Thoracic aorta (tissue), 2 donors: ENCODE results near the gene SIL1. TPM values are rescaled to one million over a fixed set of nuclear protein-coding genes. Genes with fewer than 3 reads are reported as not detected.

Source experiments
- ATAC-seq: fragments of 150-250 bp; one replicate; pipeline ENCODE4 v1.8.0; 2017; ENCODE audit warnings: low read depth; ENCODE audit not compliant: insufficient number of reproducible peaks, low FRiP score
- DNase-seq: peaks from one replicate; pipeline ENCODE4 v3.0.0-alpha.2; 2020; ENCODE audit warnings: low spot score
- H3K27ac ChIP-seq, 2 donors: fragments of 200-600 bp; sonication (generic); 1 replicate in 1 of 2; 2 replicates in 1 of 2; pipeline ENCODE4 v1.5.1; 2016; ENCODE audit warnings: mild to moderate bottlenecking in 2 of 2, moderate library complexity in 2 of 2
- H3K27me3 ChIP-seq: fragments of 200-600 bp; sonication (generic); replicated peaks from 2 replicates; pipeline ENCODE4 v1.6.0; 2016; ENCODE audit warnings: mild to moderate bottlenecking; ENCODE audit not compliant: insufficient read depth
- H3K36me3 ChIP-seq: fragments of 200-600 bp; sonication (generic); one replicate; pipeline ENCODE4 v1.5.1; 2016
- H3K4me1 ChIP-seq, 2 donors: fragments of 200-600 bp; sonication (generic); 1 replicate in 1 of 2; 2 replicates in 1 of 2; pipeline versions ENCODE4 v1.5.1 to v1.6.0; 2016; ENCODE audit warnings: low read depth in 2 of 2, mild to moderate bottlenecking in 1 of 2; ENCODE audit not compliant: control insufficient read depth in 1 of 2
- H3K4me3 ChIP-seq: fragments of 200-600 bp; sonication (generic); 2 replicates; pipeline ENCODE4 v1.5.1; 2016; ENCODE audit warnings: mild to moderate bottlenecking
- H3K9me3 ChIP-seq: fragments of 200-600 bp; sonication (generic); 2 replicates; pipeline ENCODE4 v1.5.1; 2016
- CTCF ChIP-seq: fragments of 200-600 bp; sonication (generic); IDR thresholded peaks from one replicate; pipeline ENCODE4 v1.5.1; 2019; ENCODE audit warnings: antibody characterized with exemption
- total RNA-seq, 2 donors: library from RNA; depleted of rRNA; stranded (reverse); fragments of >200 nt; gene quantifications; one replicate each; pipeline versions ENCODE4 v1.1.0 to v1.2.3, GENCODE V29; 2016

Gene SIL1
- total RNA-seq, 2 donors from 2014 or later: 33.1 to 41.2 TPM

- Histone ChIP-seq H3K9me3 (no peaks in the 10 kb centered on the region), H3K27ac (no peak overlapping the region), H3K36me3 (no peaks in the 10 kb centered on the region), H3K27me3 (no peaks in the 10 kb centered on the region), H3K4me3 (no peak overlapping the region), H3K4me1 (peaks cover 26 to 53% of the 10 kb centered on the region in 2 donors)
- ATAC-seq (no peak), DNase-seq (no peak)
- TF ChIP-seq CTCF: no peak
Measured at GRCh38 chr5:139150367-139150999, 47.7 kb downstream of the SIL1 start.

GRCh38 chr5:139149477-139150199, 48.5 kb downstream of the SIL1 start:
- Histone ChIP-seq H3K27me3 (no peaks in the 10 kb centered on the region), H3K27ac (no peak overlapping the region), H3K4me3 (no peak overlapping the region), H3K36me3 (no peaks in the 10 kb centered on the region), H3K4me1 (peaks cover 26 to 53% of the 10 kb centered on the region in 2 donors), H3K9me3 (no peaks in the 10 kb centered on the region)
- TF ChIP-seq CTCF: no peak
- no peak for DNase-seq
- ATAC-seq: no peak

GRCh38 chr5:139148986-139149385, 49.2 kb downstream of the SIL1 start:
- Histone ChIP-seq H3K36me3 (no peaks in the 10 kb centered on the region), H3K9me3 (no peaks in the 10 kb centered on the region), H3K4me1 (peaks cover 26 to 53% of the 10 kb centered on the region in 2 donors), H3K4me3 (no peak overlapping the region), H3K27ac (no peak overlapping the region), H3K27me3 (no peaks in the 10 kb centered on the region)
- no peak for TF ChIP-seq CTCF
- DNase-seq (no peak), ATAC-seq (no peak)

- Histone ChIP-seq H3K9me3 (no peaks in the 10 kb centered on the region), H3K4me1 (peaks cover 26 to 53% of the 10 kb centered on the region in 2 donors), H3K4me3 (no peak overlapping the region), H3K27ac (peak overlapping the region in 1 of 2 donors; percentile 20), H3K36me3 (no peaks in the 10 kb centered on the region), H3K27me3 (no peaks in the 10 kb centered on the region)
- DNase-seq: no peak
- no peak for ATAC-seq
- no peak for TF ChIP-seq CTCF
Measured at GRCh38 chr5:139148306-139148705, 49.9 kb downstream of the SIL1 start.

GRCh38 chr5:139147483-139148087, 50.6 kb downstream of the SIL1 start:
- ATAC-seq (peak; percentile 73), DNase-seq (no peak)
- no peak for TF ChIP-seq CTCF
- Histone ChIP-seq H3K4me1 (peaks cover 28 to 56% of the 10 kb centered on the region in 2 donors), H3K4me3 (no peak overlapping the region), H3K27ac (peak overlapping the region; percentile 20 to 44), H3K36me3 (no peaks in the 10 kb centered on the region), H3K27me3 (no peaks in the 10 kb centered on the region), H3K9me3 (no peaks in the 10 kb centered on the region)
